ENCODE measurements around the gene LAMA5. TPM values are rescaled to one million over a fixed set of nuclear protein-coding genes. Genes with fewer than 3 reads are reported as not detected.

The LAMA5 gene
- total RNA-seq, 1 experiment from 2014 or later = 61.0 TPM

- peak; percentile 100 for DNase-seq
- Histone ChIP-seq H3K4me3 (ENCODE audit: insufficient read depth, low read depth, low read length) (peak within 1 kb of the TSS; percentile 55), H3K36me3 (replicated peaks; ENCODE audit: control insufficient read depth, insufficient read depth, low read length) (no peaks in the 10 kb centered on the region), H3K27me3 (ENCODE audit: control insufficient read depth, insufficient read depth, low read length) (peaks cover 2% of the 10 kb centered on the region)
These were observed 40.3 kb upstream of the LAMA5 start, which contains the start of gene CABLES2 for GRCh38 chr20:62407221-62407992. Gene CABLES2, minus strand, starts transcription at chr20:62407285. Its CDS starts 9 bp downstream, at chr20:62407276.

DNA sequence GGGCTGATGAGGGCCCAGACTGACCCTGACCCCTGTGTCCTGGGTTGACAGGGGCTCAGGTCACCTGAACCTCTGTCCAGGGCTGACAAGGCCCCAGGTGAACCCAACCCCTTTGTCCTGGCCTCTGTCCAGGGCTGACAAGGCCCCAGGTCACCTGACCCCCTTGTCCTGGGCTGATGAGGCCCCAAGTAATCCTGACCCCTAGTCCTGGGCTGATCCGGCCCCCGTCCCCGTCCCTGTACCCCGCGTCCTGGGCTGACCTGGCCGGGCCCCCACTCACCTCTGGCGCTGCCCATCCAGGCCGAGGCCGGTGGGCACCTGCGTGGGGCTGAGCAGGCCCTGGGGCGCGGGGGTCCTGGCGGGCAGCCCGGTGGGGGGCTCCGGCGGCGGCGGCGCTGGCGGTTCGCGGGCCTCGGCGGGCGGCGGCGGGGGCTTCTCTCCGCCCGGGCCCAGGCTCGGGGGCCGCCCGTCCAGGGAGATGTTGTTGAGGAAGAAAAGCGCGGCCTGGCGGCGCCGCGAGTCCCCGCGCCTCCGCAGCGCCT, 39.6 kb upstream of the LAMA5 start:
- Histone ChIP-seq H3K27me3 (ENCODE audit: control insufficient read depth, insufficient read depth, low read length) (peaks cover 2% of the 10 kb centered on the region), H3K36me3 (replicated peaks; ENCODE audit: control insufficient read depth, insufficient read depth, low read length) (no peaks in the 10 kb centered on the region), H3K4me3 (ENCODE audit: insufficient read depth, low read depth, low read length) (peak overlapping the region; percentile 45)
- DNase-seq = no peak

GRCh38 chr20:62405981-62406513, 38.9 kb upstream of the LAMA5 start:
- H3K27me3 ChIP-seq (ENCODE audit: control insufficient read depth, insufficient read depth, low read length) = peaks cover 2% of the 10 kb centered on the region
- H3K36me3 ChIP-seq (replicated peaks; ENCODE audit: control insufficient read depth, insufficient read depth, low read length) = no peaks in the 10 kb centered on the region
- H3K4me3 ChIP-seq (ENCODE audit: insufficient read depth, low read depth, low read length) = no peak overlapping the region; the same call in 1 of the 2 replicates
- no peak for DNase-seq

- H3K4me3 ChIP-seq (ENCODE audit: insufficient read depth, low read depth, low read length) = no peak overlapping the region
- no peaks in the 10 kb centered on the region for H3K36me3 ChIP-seq (replicated peaks; ENCODE audit: control insufficient read depth, insufficient read depth, low read length)
- peaks cover 2% of the 10 kb centered on the region for H3K27me3 ChIP-seq (ENCODE audit: control insufficient read depth, insufficient read depth, low read length)
- DNase-seq = peak; percentile 94
These were observed 38.2 kb upstream of the LAMA5 start for GRCh38 chr20:62405108-62405980.

DNA sequence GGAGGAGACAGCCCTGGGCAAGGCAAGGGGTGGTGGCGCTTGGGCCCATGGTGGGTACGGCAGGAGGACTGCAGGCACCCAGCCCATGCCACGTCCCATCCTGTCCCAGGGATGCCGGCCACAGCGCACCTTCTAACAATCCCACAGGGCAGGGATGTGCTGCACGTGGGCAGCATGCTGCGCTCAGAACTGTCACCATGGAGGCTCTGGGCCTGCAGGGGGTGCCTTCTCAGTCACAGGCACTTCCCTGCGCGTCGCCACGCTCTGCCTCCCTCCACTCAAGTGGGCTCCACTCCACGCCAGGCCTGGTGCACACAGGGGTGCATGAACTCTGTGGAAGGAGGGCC, 37.6 kb upstream of the LAMA5 start:
- Histone ChIP-seq H3K27me3 (ENCODE audit: control insufficient read depth, insufficient read depth, low read length) (peaks cover 2% of the 10 kb centered on the region), H3K36me3 (replicated peaks; ENCODE audit: control insufficient read depth, insufficient read depth, low read length) (no peaks in the 10 kb centered on the region), H3K4me3 (ENCODE audit: insufficient read depth, low read depth, low read length) (no peak overlapping the region)
- no peak for DNase-seq

- Histone ChIP-seq H3K27me3 (ENCODE audit: control insufficient read depth, insufficient read depth, low read length) (peaks cover 2% of the 10 kb centered on the region), H3K36me3 (replicated peaks; ENCODE audit: control insufficient read depth, insufficient read depth, low read length) (no peaks in the 10 kb centered on the region), H3K4me3 (ENCODE audit: insufficient read depth, low read depth, low read length) (no peak overlapping the region)
- DNase-seq = no peak
These were observed 37.1 kb upstream of the LAMA5 start for GRCh38 chr20:62404112-62404665.

DNA sequence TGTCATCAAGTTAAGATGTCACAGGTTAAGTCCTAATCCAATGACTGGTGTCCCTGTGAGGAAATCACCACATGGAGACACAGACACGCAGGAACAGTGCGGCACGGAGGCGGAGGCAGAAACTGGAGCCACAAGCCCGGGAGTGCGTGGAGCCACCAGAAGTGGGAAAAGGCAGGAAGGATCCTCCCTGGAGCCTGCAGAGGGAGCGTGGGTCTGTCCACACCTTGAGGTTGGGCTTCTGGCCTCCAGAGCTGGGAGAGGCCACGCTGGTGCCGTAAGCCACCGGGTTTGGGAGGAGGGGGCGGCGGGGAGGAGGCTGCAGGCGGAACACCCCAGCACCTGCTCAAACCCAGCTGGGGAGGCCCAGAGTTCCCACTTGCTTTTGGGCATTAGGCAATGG, 36.2 kb upstream of the LAMA5 start:
- Histone ChIP-seq H3K4me3 (ENCODE audit: insufficient read depth, low read depth, low read length) (no peak overlapping the region), H3K27me3 (ENCODE audit: control insufficient read depth, insufficient read depth, low read length) (peaks cover 2% of the 10 kb centered on the region), H3K36me3 (replicated peaks; ENCODE audit: control insufficient read depth, insufficient read depth, low read length) (no peaks in the 10 kb centered on the region)
- DNase-seq = no peak

- no peak for DNase-seq
- H3K4me3 ChIP-seq (ENCODE audit: insufficient read depth, low read depth, low read length) = no peak overlapping the region
- H3K36me3 ChIP-seq (replicated peaks; ENCODE audit: control insufficient read depth, insufficient read depth, low read length) = no peaks in the 10 kb centered on the region
- peaks cover under 1% of the 10 kb centered on the region; the same call in 1 of the 2 replicates for H3K27me3 ChIP-seq (ENCODE audit: control insufficient read depth, insufficient read depth, low read length)
These were observed 35.5 kb upstream of the LAMA5 start for GRCh38 chr20:62402456-62403150.

- Histone ChIP-seq H3K36me3 (replicated peaks; ENCODE audit: control insufficient read depth, insufficient read depth, low read length) (no peaks in the 10 kb centered on the region), H3K27me3 (ENCODE audit: control insufficient read depth, insufficient read depth, low read length) (no peaks in the 10 kb centered on the region), H3K4me3 (ENCODE audit: insufficient read depth, low read depth, low read length) (no peak overlapping the region)
- DNase-seq = peak; percentile 96
These were observed 34.2 kb upstream of the LAMA5 start for GRCh38 chr20:62401331-62401779.

DNA sequence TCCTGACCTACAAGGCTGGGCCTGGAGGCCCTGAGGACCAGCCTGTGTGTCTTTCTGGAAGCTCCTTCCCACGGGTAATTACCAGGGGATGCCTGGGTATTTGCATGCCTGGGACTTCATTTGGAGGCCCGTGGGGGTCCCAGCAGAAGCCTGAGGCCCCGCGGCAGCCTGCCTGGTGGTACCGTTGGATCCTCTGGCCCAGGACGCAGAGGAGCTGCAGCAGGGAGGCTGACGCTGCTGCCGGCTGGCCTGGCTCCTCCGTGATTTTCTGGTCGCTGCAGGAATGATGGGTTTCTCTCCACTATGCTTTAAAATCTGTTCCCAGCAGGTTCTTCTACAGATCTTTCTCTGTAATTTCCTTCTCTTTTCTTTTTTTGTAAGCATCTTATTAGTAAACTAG, 33.4 kb upstream of the LAMA5 start:
- Histone ChIP-seq H3K36me3 (replicated peaks; ENCODE audit: control insufficient read depth, insufficient read depth, low read length) (no peaks in the 10 kb centered on the region), H3K27me3 (ENCODE audit: control insufficient read depth, insufficient read depth, low read length) (no peaks in the 10 kb centered on the region), H3K4me3 (ENCODE audit: insufficient read depth, low read depth, low read length) (no peak overlapping the region)
- no peak for DNase-seq

DNA sequence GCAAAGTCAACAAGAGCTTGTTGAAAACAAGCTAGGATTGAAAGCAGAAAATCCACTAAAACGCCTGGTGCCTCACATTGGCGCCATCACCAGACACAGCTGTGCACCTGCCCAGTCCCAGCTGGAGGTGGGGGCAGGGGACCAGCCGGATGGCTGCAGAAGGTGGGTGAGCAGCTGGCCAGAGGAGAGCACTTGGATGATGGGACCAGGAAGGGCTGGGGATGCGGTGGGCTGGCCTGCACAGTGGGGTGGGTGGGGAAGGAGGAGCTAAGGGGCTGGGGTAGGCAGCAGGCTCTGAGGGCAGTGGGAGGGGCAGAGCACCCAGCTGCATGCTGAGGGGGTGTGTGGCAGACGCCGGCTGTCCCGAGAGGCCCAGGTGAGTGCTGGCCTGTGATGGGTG, 32.9 kb upstream of the LAMA5 start:
- no peaks in the 10 kb centered on the region for H3K27me3 ChIP-seq (ENCODE audit: control insufficient read depth, insufficient read depth, low read length)
- H3K4me3 ChIP-seq (ENCODE audit: insufficient read depth, low read depth, low read length) = no peak overlapping the region
- H3K36me3 ChIP-seq (replicated peaks; ENCODE audit: control insufficient read depth, insufficient read depth, low read length) = no peaks in the 10 kb centered on the region
- DNase-seq = no peak

DNA sequence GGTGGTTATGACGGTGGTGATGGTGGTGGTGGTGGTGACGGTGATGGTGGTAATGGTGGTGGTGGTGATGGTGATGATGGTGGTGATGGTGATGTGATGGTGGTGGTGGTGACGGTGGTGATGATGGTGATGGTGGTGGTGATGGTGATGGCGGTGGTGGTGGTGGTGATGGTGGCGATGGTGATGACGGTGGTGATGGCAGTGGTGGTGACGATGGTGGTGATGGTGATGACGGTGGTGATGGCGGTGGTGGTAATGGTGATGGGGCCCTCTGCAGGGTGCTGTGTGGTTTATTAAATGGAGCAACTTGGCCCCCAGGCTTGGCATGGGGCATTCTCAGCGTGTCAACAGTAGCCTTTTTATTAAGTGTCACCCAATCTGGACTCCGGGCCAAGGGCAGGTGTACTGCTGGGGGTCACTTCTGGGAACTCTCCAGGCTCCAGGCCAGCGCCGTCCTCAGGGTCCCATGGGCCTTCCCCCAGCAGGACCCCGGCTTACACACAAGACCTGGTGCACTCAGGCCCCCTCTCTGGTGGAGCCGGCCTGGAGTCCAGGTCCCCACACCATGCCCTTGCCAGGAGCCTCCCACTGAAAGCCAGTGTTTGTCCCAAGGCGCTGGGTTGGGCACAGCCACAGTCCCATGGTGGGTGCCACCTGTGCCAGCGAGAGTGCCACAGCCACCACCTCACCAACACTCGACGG, 31.2 kb upstream of the LAMA5 start:
- Histone ChIP-seq H3K27me3 (ENCODE audit: control insufficient read depth, insufficient read depth, low read length) (no peaks in the 10 kb centered on the region), H3K4me3 (ENCODE audit: insufficient read depth, low read depth, low read length) (no peak overlapping the region), H3K36me3 (replicated peaks; ENCODE audit: control insufficient read depth, insufficient read depth, low read length) (no peaks in the 10 kb centered on the region)
- no peak for DNase-seq

DNA sequence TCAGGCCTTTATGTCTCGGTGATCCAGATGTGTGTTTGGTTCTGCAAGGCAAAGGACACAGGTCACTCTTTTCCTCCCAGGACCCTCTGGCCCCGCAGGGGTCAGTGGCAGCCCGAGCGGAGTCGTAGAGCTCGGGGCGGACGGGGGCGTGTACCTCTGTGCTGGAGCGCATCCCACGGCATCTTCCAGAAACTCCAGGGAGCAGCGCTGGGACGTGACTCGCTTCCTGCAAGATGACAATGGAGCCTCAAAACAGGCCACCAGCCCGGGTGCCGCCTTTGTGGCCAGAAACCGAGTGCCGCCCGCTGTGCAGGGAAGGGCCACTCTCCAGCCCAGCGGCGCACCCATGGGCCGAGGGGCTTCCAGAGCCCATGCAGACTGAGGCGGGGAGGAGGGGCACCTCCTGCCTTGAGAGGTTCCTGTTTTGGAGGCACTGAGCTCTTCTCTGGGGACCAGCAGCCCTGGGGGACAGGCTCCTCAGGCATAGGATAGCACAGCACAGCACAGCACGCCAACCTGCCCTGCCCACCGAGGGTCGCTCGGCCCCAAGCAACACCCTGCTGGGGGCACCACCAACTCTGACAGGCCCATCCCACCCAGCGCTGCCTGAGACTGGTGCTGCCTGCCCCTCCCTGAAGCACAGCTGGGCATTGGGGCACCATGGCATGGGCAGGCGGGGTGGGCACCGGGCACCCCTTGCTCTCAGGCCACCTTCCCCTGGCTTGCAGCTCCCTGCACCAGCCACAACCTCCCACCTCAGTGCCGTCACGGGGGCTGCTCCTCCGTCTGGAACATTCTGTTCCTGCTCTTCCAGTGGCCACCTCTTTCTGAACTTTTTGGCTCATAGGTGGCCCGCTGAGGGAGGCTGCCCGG, 29.5 kb upstream of the LAMA5 start:
- Histone ChIP-seq H3K27me3 (ENCODE audit: control insufficient read depth, insufficient read depth, low read length) (no peaks in the 10 kb centered on the region), H3K4me3 (ENCODE audit: insufficient read depth, low read depth, low read length) (no peak overlapping the region), H3K36me3 (replicated peaks; ENCODE audit: control insufficient read depth, insufficient read depth, low read length) (no peaks in the 10 kb centered on the region; the same call in 1 of the 2 replicates)
- DNase-seq = no peak

All from H7 (cell line).